NOMO-1 treated with DMSO at 0.1 percent for 48 hours (cell line): Measurements from ENCODE around the gene NAA10.

Experiments
- DNase-seq: peaks from one replicate; lab custom pipeline; 2025; ENCODE audit not compliant: unreplicated experiment; lab: John Stamatoyannopoulos, UW

NAA10 gene

GRCh38 chrX:153967536-153968224, 32.8 kb upstream of the NAA10 start:
- DNase-seq: peak; percentile 17

GRCh38 chrX:153966841-153967535, 32.2 kb upstream of the NAA10 start:
- DNase-seq: no peak

GRCh38 chrX:153966283-153966688, 31.4 kb upstream of the NAA10 start:
- no peak for DNase-seq

- no peak for DNase-seq
Measured at GRCh38 chrX:153965406-153965805, 30.6 kb upstream of the NAA10 start.

GRCh38 chrX:153964105-153964504, 29.3 kb upstream of the NAA10 start:
- no peak for DNase-seq

GRCh38 chrX:153963546-153963945, 28.7 kb upstream of the NAA10 start:
- no peak for DNase-seq

- no peak for DNase-seq
Measured at GRCh38 chrX:153961292-153961691, 26.5 kb upstream of the NAA10 start.

- no peak for DNase-seq
Measured at GRCh38 chrX:153960786-153961185, 25.9 kb upstream of the NAA10 start.

GRCh38 chrX:153960077-153960476, 25.2 kb upstream of the NAA10 start:
- no peak for DNase-seq

GRCh38 chrX:153959649-153960048, 24.8 kb upstream of the NAA10 start:
- DNase-seq: no peak

- no peak for DNase-seq
Measured at GRCh38 chrX:153958605-153959004, 23.8 kb upstream of the NAA10 start.

GRCh38 chrX:153957224-153957623, 22.4 kb upstream of the NAA10 start:
- no peak for DNase-seq

GRCh38 chrX:153956044-153956907, 21.4 kb upstream of the NAA10 start:
- no peak for DNase-seq

- DNase-seq: no peak
Measured at GRCh38 chrX:153955228-153955732, 20.4 kb upstream of the NAA10 start.

- no peak for DNase-seq
Measured at GRCh38 chrX:153954558-153955227, 19.9 kb upstream of the NAA10 start.

GRCh38 chrX:153953892-153954557, 19.2 kb upstream of the NAA10 start:
- DNase-seq: no peak

GRCh38 chrX:153953342-153953830, 18.5 kb upstream of the NAA10 start:
- peak; percentile 51 for DNase-seq

GRCh38 chrX:153952373-153953026, 17.7 kb upstream of the NAA10 start:
- no peak for DNase-seq

- no peak for DNase-seq
Measured at GRCh38 chrX:153951683-153952372, 17.0 kb upstream of the NAA10 start.
